ENCODE measurements around the gene CHPT1. TPM values are rescaled to one million over a fixed set of nuclear protein-coding genes. Genes with fewer than 3 reads are reported as not detected.

CHPT1 gene
- total RNA-seq, 4 donors from 2014 or later: 160 to 272 (median 228) TPM

DNA sequence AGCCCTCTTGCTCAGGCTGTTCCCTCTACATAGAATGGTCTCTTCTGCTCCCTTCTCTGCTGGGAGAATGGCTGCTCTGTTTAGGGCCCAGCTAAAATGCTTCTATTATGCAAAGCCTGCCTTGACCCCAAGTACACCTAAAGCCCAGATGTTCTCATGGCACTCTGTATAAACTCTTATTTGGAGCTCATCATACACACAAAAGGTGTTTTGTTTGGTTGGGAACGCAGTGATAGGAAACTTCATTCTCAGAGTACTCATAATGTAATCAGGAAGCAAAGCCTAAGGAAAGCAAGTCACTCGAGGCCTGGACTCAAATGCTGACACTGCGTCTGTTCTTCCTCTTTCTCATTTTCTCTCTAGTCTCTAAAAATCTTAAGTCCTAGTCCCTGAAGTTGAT, 80.0 kb downstream of the CHPT1 start:
- peak overlapping the region in 2 of 4 donors; percentile 27 to 57 for H3K27ac ChIP-seq
- 41 to 47% methylated on average over 3 of the region's 3 CpGs for WGBS, 2 donors
- peak in 1 of 2 donors; percentile 29 for TF ChIP-seq EP300 (IDR thresholded peaks at IDR 0.05)
- TF ChIP-seq, protein P1, sequence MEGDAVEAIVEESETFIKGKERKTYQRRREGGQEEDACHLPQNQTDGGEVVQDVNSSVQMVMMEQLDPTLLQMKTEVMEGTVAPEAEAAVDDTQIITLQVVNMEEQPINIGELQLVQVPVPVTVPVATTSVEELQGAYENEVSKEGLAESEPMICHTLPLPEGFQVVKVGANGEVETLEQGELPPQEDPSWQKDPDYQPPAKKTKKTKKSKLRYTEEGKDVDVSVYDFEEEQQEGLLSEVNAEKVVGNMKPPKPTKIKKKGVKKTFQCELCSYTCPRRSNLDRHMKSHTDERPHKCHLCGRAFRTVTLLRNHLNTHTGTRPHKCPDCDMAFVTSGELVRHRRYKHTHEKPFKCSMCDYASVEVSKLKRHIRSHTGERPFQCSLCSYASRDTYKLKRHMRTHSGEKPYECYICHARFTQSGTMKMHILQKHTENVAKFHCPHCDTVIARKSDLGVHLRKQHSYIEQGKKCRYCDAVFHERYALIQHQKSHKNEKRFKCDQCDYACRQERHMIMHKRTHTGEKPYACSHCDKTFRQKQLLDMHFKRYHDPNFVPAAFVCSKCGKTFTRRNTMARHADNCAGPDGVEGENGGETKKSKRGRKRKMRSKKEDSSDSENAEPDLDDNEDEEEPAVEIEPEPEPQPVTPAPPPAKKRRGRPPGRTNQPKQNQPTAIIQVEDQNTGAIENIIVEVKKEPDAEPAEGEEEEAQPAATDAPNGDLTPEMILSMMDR (IDR thresholded peaks at IDR 0.05): no peak
- no peak for TF ChIP-seq POLR2A (IDR thresholded peaks at IDR 0.05)
- H3K9me3 ChIP-seq: no peaks in the 10 kb centered on the region
- DNase-seq (ENCODE audit: low spot score in 2 of 2): no peak
- H3K4me1 ChIP-seq: peaks cover 0 to 28% (median 5%) of the 10 kb centered on the region in 4 donors
- H3K27me3 ChIP-seq: no peaks in the 10 kb centered on the region
- H3K36me3 ChIP-seq: peaks cover 0 to 7% (median 0%) of the 10 kb centered on the region in 3 donors
- H3K4me3 ChIP-seq: no peak overlapping the region

- H3K27me3 ChIP-seq: no peaks in the 10 kb centered on the region
- no peaks in the 10 kb centered on the region for H3K9me3 ChIP-seq
- peaks cover 0 to 28% (median 5%) of the 10 kb centered on the region in 4 donors for H3K4me1 ChIP-seq
- peak overlapping the region in 2 of 4 donors; percentile 27 to 57 for H3K27ac ChIP-seq
- DNase-seq (ENCODE audit: low spot score in 2 of 2): no peak
- H3K4me3 ChIP-seq: no peak overlapping the region
- H3K36me3 ChIP-seq: peaks cover 0 to 12% (median 0%) of the 10 kb centered on the region in 3 donors
- TF ChIP-seq POLR2A (IDR thresholded peaks at IDR 0.05): no peak
- TF ChIP-seq, protein P1 (IDR thresholded peaks at IDR 0.05): no peak
- no peak for TF ChIP-seq EP300 (IDR thresholded peaks at IDR 0.05)
- 70 to 71% methylated on average over 4 of the region's 4 CpGs for WGBS, 2 donors
Measured at GRCh38 chr12:101777978-101778377, 80.5 kb downstream of the CHPT1 start.

Small RNAs within 50 kb of the gene (small RNA-seq; reads per million reads assigned to genes)
- gene RNU6-101P (not detected), gene RNY1P16 (not detected)

Other genes with a start within 250 kb of the CHPT1 start
- gene SPIC, start 222.3 kb upstream of the CHPT1 start, total RNA-seq: not detected
- gene MYBPC1, start 102.7 kb upstream of the CHPT1 start, total RNA-seq: 1 to 10 TPM in 1 of 4 donors, under 1 TPM in 3; under 0.01 to 1.5 (median 0.60) TPM
- under 1 TPM in 1 of 4 donors, not detected in 3; 0.60 TPM for gene SYCP3, start 41.8 kb downstream of the CHPT1 start, total RNA-seq
- 10 to 100 TPM; 18.0 to 36.3 (median 32.5) TPM for gene GNPTAB, start 133.3 kb downstream of the CHPT1 start, total RNA-seq
- 10 to 100 TPM; 14.4 to 23.1 (median 17.8) TPM for gene DRAM1, start 179.9 kb downstream of the CHPT1 start, total RNA-seq